ENCODE data around the gene KLHL22.
A peak's percentile ranks its signal among the peaks of the same experiment; 100 is the strongest.
"Not testable (repeated sequence)": the region's sequence is repeated elsewhere in the genome, so short reads cannot be mapped to it uniquely, and the experiment has no call there.

The KLHL22 gene

DNA sequence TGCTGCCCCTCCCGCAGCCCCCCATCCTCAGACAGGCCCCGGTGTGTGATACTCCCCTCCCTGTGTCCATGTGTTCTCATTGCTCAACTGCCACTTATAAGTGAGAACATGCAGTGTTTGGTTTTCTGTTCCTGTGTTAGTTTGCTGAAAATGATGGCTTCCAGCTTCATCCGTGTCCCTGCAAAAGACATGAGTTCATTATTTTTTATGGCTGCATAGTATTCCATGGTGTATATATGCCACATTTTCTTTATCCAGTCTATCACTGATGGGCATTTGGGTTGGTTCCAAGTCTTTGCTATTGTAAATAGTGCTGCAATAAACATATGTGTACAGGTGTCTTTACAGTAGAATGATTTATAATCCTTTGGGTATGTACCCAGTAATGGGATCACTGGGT is 80.4 kb downstream of the KLHL22 start:
- not testable (repeated sequence) for DNase-seq

DNA sequence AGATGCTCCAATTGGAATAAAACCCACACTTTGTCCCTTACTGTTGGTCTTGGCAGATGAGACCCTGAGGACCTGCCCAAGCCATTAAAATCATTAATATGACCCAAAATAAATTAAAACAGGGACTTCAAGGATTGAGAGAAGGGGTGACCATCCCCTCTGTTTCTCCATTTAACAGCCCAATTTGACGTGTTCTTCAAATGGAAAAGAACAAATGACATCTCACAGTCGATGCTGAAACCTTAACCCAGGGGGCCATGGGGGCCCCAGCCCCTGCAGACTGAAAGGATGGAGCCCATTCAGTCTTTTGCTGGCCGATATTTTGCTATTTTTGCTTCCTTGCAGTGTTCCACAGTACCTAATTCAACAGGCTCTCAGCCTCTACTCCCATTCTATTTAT is 81.1 kb downstream of the KLHL22 start:
- no peak for DNase-seq

DNA sequence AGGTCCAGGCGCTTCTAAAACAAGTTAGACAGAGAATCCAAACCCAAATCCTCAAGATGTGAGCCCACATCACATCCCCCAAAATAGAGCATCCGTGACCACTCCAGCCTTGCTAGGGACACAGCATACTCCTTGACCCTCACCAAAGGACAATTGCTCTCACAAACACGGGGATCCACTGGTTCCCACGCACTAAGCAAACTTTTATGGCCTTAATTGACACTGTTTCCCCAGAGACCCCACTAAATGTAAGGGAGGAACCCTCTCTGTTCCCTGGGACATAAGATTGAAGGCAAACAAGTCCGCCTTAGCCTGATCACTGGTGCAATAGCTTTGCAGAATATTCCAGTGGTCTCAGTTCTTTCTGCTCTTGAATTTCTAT is 81.5 kb downstream of the KLHL22 start:
- no peak for DNase-seq

DNA sequence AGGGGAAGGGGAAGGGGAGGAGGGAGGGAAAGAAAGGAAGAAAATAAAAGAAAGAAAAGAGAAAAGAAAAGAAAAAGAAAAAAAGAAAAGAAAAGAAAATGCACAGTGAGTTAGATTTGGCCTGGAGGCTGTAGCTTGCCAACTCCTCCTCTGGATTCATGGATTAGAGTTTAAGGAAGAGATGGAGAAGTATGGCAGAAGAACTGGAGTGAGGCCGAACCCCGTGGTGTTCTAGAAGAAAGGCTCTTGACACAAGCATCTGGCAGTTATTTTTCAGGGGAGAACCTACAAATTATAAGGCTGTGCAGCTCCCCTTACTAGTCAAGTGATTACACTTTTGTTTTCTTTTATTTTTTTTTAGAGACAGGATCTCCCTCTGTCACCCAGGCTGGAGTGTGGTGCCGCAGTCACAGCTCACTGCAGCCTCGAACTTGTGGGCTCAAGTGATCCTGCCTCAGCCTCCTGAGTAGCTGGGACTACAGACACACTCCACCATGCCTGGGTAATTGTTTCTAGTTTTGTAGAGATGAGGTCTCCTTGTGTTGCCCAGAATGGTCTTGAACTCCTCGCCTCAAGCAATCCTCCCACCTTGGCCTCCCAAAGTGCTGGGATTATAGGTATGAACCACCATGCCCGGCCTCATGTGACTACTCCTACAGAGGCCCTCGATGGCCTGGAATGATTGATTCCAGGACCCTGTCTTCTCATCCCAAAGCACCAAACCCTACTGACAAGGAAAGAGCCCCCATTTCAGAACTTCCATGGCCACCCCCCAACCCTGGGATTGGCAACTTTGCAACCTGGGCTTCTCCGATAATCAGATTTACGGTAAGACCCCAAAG is 82.2 kb downstream of the KLHL22 start:
- DNase-seq = no peak

DNA sequence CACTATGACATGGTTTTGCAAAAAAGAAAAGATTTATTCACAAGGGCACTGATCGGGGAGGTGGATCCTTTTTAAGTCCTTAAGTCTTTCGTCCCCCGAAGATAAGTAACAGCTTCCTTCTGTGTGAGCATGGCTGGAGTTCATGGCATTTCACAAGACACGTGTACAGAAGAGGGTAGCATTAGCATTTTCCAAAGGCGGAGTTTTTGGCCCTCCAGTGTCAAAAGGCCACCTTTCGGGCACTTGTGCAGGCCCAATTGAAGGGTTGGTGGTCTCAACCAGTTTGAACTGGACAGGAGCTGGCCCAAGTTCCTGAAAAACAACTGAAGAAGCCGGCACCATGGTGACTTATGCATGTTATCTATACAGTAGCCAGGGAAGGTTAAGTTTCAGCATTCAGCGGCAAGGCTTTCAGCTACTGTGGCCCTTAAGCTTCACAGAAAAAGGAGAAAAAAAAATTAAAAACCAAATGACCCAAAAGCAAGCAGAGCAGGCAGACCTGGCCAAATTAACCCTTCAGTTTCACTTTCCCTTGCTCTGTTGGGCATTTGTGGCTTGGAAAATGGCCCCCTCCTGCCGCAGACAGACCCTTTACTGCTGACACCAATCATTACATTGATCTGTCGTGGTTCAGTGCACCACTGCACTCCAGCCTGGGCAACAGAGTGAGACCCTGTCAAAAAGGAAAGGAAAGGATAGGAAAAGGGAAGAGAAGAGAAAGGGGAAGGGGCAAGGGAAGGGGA is 83.0 kb downstream of the KLHL22 start:
- no peak for DNase-seq

DNA sequence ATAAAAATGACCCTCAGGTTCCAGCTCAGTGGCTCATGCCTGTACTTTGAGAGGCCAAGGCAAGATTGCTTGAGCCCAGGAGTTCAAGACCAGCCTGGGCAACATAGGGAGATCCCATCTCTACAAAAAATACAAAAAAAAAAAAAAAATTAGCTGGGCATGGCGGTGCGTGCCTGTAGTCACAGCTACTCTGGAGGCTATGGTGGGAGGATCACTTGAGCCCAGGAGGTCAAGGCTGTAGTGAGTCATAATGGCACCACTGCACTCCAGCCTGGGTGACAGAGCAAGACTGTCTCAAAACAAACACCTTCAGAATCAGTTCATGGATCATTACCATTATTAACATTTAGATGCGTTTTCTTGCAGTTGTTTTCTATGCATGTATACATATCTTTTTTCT is 86.2 kb downstream of the KLHL22 start:
- not testable (repeated sequence) for DNase-seq

DNA sequence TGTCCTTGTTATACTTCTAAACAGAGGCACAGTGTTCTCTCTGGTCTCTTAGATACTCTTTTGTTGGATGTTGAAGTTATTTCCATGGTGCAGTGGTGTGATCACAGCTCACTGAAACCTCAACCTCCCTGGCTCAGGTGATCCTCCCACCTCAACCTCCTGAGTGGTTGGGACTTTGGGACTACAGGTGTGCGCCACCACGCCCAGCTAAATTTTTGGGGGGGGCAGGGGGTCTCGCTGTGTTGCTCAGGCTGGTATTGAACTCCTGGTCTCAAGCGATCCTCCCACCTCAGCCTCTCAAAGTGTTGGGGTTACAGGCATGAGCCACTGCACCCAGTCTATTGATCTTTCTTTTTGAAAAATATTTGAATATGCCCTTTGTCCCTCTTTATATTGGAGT is 86.7 kb downstream of the KLHL22 start:
- no peak for DNase-seq

DNA sequence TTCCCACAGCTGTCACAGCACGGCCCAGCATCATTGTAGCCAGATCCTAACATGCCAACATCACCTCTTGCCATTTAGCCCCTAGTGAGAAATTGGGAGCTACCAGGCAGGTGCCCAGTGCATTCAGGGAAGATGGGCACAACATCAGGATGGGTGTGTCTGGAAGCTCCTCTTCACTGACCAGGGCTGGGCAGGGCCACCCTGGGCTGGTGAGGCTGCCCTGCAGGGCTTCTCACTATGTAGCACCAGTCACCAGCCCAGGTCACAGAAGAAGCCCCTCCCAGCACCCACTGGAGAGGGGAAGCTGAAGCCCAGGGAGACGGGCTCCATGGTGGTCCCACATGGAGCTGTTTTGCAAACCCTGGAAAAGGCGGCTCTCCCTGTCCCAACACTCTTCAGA is 87.8 kb downstream of the KLHL22 start:
- DNase-seq = no peak

DNA sequence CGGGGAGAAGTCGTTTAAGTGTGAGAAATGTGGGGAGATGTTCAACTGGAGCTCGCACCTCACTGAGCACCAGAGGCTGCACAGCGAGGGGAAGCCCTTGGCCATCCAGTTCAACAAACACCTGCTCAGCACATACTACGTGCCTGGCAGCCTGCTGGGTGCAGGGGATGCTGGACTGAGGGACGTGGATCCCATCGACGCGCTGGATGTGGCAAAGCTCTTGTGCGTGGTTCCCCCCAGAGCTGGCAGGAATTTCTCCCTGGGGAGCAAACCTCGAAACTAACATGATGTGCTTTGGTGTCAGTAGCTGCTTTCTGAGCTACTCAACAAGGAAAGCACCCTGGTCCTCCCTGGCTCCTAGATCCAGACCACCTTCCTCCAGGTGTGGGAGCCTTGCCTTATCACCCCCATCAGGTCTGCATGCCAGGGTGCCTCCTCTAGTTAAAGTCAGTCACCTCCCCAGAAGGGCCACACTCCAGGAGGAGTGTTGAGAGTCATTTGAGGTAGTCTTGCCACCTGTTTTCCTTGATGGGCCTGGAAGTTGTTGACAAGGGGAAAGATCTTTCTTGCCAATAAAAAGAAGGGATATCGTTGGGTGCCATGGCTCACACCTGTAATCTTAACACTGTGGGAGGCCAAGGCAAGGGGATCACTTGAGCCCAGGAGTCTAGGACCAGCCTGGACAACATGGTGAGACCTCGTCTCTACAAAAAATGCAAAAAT is 88.7 kb downstream of the KLHL22 start:
- DNase-seq = no peak

DNA sequence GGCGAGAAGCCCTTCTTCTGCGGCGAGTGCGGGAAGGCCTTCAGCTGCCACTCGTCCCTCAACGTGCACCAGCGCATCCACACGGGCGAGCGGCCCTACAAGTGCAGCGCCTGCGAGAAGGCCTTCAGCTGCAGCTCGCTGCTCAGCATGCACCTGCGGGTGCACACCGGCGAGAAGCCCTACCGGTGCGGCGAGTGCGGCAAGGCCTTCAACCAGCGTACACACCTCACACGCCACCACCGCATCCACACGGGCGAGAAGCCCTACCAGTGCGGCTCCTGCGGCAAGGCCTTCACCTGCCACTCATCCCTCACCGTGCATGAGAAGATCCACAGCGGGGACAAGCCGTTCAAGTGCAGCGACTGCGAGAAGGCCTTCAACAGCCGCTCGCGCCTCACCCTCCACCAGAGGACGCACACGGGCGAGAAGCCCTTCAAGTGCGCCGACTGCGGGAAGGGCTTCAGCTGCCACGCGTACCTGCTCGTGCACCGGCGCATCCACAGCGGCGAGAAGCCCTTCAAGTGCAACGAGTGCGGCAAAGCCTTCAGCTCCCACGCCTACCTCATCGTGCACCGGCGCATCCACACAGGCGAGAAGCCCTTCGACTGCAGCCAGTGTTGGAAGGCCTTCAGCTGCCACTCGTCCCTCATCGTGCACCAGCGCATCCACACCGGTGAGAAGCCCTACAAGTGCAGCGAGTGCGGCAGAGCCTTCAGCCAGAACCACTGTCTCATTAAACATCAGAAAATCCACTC is 89.5 kb downstream of the KLHL22 start:
- DNase-seq = no peak

DNA sequence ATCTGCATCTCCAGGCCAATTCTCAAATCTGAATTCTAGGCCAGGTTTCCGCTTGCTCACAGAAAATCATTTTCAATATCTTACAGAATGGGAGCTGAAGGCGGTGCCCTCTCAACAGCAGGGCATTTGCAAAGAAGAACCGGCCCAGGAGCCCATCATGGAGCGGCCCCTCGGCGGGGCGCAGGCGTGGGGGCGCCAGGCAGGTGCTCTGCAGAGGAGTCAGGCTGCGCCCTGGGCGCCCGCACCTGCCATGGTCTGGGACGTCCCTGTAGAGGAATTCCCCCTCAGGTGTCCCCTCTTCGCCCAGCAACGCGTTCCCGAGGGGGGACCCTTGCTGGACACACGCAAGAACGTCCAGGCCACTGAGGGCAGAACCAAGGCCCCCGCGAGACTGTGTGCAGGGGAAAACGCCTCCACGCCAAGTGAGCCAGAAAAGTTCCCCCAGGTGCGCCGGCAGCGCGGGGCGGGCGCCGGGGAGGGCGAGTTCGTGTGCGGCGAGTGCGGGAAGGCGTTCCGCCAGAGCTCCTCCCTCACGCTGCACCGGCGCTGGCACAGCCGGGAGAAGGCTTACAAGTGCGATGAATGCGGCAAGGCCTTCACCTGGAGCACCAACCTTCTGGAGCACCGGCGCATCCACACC is 90.2 kb downstream of the KLHL22 start:
- no peak for DNase-seq

DNA sequence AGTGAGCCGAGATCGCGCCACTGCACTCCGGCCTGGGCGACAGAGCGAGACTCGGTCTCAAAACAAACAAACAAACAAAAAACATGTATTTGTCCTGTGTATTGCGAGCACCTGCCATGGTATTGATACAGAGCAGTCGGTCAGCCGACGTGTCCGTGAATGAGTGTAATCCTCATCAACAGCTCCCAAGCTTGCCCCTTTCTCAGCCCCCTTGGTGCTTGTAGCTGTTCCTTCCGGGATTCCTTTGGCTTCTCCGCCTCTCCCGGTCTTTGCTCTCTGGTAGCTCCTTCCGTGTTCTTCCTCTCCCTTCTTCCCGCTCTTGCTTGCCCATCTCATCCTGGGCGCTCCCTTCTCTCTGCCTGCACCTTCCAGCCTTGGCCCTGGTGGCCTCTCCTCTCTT is 90.7 kb downstream of the KLHL22 start:
- no peak for DNase-seq

DNA sequence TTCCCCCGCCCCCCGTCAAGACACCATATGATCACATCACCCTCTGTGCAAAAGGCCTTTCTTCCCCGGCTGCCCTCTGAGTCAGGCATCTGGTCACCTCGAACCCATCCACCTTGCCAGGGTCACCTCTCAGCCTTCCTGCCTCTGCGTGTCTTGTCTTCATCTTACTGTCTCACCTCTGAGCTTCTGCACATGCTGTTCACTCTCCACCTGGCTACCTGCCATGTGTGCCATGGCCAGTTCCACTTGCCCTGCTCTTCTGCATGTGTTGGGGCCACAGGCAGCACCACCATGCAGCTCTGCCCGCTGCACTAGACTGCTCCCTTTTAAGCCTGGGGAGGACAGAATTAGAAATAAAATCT is 91.8 kb downstream of the KLHL22 start:
- no peak for DNase-seq

DNA sequence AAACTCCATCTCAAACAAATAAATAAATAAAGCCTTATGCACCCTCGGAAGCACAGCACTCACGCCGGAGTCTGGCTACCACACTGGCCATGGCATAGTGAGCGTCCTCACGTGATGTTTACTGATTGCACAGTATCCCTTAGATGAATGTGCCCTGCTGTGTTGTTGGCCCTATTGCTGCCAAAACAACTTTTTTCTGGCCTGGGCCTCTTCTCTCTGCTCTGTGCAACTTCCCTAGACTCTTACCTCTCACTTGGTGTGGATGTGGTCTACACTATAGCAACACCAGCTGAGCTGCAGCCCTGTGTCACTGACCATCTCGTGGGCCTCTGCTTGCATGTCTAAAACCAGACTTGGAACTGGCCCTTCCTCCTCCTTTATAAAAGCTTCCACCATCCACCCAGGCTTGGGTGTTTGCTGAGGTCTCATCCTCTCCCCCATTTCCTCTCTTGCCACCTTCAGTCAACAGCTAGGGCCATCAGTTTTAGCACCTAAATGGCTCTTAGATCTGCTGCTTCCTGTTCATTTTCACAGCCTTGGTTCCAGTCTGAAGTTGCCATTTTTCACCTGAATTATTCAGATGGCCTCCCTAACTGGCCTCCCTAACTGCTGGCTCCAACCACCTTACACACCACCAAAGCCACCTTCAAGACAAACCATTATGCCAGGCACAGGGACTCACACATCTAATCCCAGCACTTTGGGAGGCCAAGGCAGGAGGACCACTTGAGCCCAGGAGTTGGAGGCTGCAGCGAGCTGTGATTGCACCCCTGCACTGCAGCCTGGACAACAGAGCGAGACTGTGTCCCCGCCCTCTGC is 92.4 kb downstream of the KLHL22 start:
- no peak for DNase-seq

DNA sequence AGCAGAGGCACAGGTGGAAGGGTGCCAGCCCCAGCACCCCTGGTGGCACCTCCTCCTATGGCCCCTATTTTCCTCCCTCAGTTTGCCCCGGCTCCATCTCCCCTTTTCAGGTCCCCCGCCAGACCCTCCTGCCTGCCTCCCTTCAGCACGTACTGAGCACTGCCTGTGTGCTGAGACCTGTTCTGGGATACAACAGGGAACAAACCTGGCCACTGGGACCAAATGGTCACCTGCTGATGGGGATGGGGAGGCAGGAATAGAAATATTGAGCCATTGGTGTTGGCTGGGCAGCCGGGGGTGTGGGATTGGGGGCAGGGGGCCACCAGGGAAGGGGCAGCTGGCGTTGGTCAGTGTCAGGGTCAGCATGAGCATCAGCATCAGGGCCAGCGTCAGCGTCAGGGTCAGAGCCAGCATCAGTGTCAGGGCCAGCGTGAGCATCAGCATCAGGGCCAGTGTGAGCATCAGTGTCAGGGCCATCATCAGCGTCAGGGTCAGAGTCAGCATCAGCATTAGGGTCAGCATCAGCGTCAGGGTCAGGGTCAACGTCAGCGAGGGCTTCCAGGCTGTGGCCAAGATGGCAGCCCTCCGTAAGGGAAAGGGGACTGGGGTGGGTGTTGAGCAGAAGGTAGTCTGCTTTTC is 94.1 kb downstream of the KLHL22 start:
- DNase-seq = no peak

DNA sequence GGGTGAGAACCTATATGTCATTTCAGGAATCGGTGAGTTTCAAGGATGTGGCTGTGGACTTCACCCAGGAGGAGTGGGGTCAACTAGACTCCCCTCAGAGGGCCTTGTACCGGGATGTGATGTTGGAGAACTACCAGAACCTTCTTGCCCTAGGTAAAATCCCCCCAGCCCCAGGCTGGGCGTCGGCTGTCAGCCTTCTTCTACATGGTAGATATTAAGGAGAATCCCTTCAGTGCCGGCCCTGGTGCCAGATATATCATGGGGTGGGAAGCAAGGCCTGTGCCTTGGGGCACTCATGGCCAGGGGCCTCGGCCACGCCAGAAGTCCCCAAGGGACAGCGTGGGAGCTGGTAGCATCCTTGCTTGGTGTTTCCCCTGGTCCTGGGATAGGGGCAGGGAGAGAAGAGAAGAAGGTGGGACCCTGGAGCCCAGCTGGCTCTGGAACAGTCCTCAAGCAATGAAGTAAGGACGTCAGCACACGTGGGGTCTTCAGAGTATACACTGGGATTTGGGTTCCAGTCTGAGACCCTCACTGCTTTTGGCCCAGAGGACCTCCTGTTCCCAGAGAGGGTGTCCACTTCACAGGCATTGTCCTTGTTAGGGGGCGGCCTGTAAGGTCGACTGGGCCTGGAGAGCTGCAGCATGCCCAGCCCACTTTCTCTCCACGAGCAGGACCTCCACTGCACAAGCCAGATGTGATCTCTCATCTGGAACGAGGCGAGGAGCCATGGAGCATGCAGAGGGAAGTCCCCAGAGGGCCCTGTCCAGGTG is 94.8 kb downstream of the KLHL22 start:
- no peak for DNase-seq

DNA sequence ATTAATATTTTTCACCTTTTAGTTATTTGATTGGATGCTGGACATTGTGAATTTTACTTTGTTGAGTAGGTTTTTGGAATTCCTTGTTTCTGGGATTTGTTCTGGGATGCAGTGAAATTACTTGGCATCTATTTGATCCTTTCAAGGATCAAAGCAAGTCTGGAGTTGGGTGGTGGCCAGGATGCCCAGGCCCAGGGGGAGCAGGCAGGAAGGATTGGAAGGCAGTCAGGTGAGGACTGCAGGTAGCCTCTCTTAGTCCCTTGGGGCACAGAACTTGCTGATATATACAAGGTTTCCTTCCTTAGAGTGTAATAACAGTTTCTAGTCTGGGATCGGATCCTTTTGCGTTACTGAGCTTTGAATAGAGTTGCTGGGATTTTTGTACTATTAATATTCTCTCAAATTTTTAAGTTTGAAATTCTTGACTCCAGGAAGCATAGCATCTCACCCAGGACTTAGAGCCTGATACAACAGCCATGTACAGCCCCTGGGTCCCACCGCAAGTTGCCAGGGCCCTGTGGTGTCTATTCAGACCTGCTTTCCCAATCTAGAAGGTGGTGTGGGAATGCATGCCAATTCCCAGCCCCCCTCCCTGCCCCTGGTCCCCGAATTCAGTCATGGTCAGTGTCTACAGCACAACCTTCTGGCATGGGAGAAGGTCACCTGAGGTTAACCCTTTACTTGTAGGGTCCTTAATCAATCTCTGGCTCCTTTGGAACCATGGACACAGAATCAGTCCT is 95.6 kb downstream of the KLHL22 start:
- DNase-seq = no peak

DNA sequence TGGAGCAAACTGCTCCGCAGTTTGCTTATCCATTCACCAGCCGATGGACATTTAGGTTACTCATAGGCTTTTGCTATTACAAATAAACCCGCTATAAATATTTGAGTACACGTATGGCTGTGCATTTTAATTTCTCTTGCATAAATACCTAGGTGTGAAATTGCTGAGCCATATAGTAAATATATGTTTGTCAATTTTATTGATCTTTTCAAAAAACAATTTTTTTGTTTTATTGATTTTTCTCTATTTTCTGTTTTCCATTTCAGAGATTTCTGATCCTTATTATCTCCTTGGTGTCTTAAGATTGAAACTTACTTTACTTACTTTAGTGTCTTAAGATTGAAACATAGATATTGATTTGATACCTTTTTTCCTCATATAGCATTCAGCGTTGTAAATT is 97.2 kb downstream of the KLHL22 start:
- no peak for DNase-seq

DNA sequence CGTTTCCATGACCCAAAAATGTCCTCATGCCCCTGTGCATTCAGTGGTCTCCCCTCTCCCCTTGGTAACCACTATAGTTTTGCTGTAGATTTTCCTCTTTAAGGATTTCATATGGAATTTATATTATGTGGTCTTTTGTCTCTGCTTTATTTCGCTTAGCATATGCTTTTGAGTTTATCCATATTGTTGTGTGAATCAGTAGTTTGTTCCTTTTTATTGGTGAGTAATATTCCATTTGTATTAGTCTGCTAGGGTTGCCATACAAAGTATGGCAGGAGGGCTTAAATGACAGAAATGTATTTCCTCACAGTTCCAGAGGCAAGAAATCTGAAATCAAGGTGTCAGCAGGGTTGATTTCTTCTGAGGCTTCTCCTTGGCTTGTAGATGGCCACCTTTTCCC is 98.1 kb downstream of the KLHL22 start:
- no peak for DNase-seq

DNA sequence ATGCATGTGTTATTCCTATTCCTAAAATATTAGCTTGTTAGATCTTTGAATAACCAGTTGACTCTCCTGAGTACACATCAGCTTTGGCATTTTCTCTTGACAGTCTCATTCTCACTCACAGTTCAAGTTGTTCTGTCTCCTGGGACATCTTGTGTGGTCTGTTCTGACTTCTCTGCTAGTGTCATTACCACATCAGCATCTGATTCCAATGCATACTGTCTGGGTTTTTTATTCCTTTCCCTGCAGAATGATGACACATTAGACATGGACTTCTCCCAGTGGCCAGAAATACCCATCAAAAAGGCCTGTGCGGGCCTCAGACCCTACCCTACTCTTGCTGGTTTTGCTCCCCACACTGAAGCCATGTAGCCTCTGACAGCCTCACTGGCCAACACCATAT is 99.0 kb downstream of the KLHL22 start:
- DNase-seq = peak; percentile 85

Measured in fibroblast of skin of right biceps (primary cell).